Measurements from ENCODE around the gene RASL11A. TPM values are rescaled to one million over a fixed set of nuclear protein-coding genes. Genes with fewer than 3 reads are reported as not detected.

Gene RASL11A
- total and polyA plus RNA-seq, 2 of the 13 experiments (the other 11 are each of a cell fraction or from before 2014, with no cell fraction given): 3.0 to 4.1 TPM

DNA sequence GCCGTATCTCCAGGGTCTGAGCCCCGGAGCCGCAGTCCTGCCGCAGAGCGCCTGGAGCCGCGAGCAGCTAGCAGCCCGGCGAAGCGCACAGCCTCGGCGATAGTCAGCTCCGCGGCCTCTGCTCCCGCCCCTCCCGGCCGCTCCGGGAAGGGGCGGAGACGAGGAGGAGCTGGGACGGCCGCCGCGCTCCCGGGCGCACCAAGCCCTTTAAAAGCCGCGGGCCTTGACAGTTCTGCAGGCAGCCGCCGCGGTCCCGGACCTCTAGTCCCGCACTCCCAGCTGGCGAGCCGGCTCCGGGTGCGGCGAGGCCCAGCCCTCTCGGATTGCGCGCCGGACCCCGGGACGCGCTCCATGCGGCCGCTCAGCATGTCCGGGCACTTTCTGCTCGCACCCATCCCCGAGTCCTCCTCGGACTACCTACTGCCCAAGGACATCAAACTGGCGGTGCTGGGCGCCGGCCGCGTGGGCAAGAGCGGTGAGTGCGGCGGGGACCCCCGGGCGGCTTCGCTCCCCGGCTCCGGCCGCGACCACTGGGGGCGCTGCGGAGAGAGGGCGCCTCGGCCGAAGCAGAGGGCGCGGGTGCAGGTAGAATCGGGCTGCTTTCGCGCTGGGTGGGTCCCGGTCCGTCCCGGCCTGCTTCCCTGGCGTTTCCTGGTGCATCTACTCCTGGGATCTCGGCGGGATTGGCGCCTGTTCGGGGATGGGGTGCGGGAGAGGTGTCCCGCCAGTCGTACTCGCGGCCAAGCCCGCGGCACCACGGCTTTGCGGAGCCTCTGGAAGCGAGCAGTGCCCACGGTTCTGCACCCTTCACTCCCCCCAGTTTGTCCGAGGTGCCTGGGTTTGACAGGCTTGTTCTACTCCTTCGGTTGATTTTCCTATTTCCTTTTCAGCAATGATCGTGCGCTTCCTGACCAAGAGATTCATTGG is at the start of gene RASL11A (continued):
- TF ChIP-seq, protein P1, sequence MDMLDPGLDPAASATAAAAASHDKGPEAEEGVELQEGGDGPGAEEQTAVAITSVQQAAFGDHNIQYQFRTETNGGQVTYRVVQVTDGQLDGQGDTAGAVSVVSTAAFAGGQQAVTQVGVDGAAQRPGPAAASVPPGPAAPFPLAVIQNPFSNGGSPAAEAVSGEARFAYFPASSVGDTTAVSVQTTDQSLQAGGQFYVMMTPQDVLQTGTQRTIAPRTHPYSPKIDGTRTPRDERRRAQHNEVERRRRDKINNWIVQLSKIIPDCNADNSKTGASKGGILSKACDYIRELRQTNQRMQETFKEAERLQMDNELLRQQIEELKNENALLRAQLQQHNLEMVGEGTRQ (IDR thresholded peaks at IDR 0.05; ENCODE audit: low read depth, low read length): no peak
- TF ChIP-seq, protein P1 (CRISPR knock-in tag; IDR thresholded peaks at IDR 0.05; ENCODE audit: borderline replicate concordance): no peak; the same call in 1 of the 2 replicates
- TF ChIP-seq, protein P2, sequence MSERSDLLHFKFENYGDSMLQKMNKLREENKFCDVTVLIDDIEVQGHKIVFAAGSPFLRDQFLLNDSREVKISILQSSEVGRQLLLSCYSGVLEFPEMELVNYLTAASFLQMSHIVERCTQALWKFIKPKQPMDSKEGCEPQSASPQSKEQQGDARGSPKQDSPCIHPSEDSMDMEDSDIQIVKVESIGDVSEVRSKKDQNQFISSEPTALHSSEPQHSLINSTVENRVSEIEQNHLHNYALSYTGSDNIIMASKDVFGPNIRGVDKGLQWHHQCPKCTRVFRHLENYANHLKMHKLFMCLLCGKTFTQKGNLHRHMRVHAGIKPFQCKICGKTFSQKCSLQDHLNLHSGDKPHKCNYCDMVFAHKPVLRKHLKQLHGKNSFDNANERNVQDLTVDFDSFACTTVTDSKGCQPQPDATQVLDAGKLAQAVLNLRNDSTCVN (CRISPR knock-in tag; IDR thresholded peaks at IDR 0.05; ENCODE audit: borderline replicate concordance): no peak
- TF ChIP-seq NFE2 (CRISPR knock-in tag; IDR thresholded peaks at IDR 0.05): no peak
- TF ChIP-seq, protein P3, sequence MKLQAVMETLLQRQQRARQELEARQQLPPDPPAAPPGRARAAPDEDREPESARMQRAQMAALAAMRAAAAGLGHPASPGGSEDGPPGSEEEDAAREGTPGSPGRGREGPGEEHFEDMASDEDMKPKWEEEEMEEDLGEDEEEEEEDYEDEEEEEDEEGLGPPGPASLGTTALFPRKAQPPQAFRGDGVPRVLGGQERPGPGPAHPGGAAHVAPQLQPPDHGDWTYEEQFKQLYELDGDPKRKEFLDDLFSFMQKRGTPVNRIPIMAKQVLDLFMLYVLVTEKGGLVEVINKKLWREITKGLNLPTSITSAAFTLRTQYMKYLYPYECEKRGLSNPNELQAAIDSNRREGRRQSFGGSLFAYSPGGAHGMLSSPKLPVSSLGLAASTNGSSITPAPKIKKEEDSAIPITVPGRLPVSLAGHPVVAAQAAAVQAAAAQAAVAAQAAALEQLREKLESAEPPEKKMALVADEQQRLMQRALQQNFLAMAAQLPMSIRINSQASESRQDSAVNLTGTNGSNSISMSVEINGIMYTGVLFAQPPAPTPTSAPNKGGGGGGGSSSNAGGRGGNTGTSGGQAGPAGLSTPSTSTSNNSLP (IDR thresholded peaks at IDR 0.05; ENCODE audit: low read depth, low read length): no peak
- peak; percentile 74 for TF ChIP-seq ASH2L (IDR thresholded peaks at IDR 0.05; ENCODE audit: insufficient read length, low read depth, low read length)
- TF ChIP-seq ATRX (CRISPR knock-in tag; IDR thresholded peaks at IDR 0.05; ENCODE audit: borderline replicate concordance): no peak
- TF ChIP-seq ZNF891 (CRISPR knock-in tag; IDR thresholded peaks at IDR 0.05): peak; percentile 63; the same call in 1 of the 2 replicates
- TF ChIP-seq, protein P4, sequence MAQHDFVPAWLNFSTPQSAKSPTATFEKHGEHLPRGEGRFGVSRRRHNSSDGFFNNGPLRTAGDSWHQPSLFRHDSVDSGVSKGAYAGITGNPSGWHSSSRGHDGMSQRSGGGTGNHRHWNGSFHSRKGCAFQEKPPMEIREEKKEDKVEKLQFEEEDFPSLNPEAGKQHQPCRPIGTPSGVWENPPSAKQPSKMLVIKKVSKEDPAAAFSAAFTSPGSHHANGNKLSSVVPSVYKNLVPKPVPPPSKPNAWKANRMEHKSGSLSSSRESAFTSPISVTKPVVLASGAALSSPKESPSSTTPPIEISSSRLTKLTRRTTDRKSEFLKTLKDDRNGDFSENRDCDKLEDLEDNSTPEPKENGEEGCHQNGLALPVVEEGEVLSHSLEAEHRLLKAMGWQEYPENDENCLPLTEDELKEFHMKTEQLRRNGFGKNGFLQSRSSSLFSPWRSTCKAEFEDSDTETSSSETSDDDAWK (CRISPR knock-in tag; IDR thresholded peaks at IDR 0.05): no peak
- no peak for TF ChIP-seq ARNT (IDR thresholded peaks at IDR 0.05)
- TF ChIP-seq RAD51 (IDR thresholded peaks at IDR 0.05; ENCODE audit: borderline replicate concordance): no peak
- peak; percentile 35; the same call in 1 of the 2 replicates for TF ChIP-seq ZKSCAN8 (CRISPR knock-in tag; IDR thresholded peaks at IDR 0.05; ENCODE audit: borderline replicate concordance)
- TF ChIP-seq ZNF12 (CRISPR knock-in tag; IDR thresholded peaks at IDR 0.05): no peak; the same call in 1 of the 2 replicates
- no peak for TF ChIP-seq CBX5 (CRISPR knock-in tag; IDR thresholded peaks at IDR 0.05; ENCODE audit: borderline replicate concordance)
- peak; percentile 76 for TF ChIP-seq SAP130 (CRISPR knock-in tag; IDR thresholded peaks at IDR 0.05; ENCODE audit: low read depth)
- TF ChIP-seq ZNF207 (IDR thresholded peaks at IDR 0.05; ENCODE audit: borderline replicate concordance): no peak
- TF ChIP-seq, protein P5, sequence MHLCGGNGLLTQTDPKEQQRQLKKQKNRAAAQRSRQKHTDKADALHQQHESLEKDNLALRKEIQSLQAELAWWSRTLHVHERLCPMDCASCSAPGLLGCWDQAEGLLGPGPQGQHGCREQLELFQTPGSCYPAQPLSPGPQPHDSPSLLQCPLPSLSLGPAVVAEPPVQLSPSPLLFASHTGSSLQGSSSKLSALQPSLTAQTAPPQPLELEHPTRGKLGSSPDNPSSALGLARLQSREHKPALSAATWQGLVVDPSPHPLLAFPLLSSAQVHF (CRISPR knock-in tag; IDR thresholded peaks at IDR 0.05): peak; percentile 60; the same call in 1 of the 2 replicates
- TF ChIP-seq ZSCAN20 (CRISPR knock-in tag; IDR thresholded peaks at IDR 0.05; ENCODE audit: borderline replicate concordance): peak; percentile 24; the same call in 1 of the 2 replicates
- TF ChIP-seq, protein P6, sequence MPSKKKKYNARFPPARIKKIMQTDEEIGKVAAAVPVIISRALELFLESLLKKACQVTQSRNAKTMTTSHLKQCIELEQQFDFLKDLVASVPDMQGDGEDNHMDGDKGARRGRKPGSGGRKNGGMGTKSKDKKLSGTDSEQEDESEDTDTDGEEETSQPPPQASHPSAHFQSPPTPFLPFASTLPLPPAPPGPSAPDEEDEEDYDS (CRISPR knock-in tag; IDR thresholded peaks at IDR 0.05): peak; percentile 88
- TF ChIP-seq ZSCAN22 (CRISPR knock-in tag; IDR thresholded peaks at IDR 0.05): no peak
- no peak; the same call in 1 of the 2 replicates for TF ChIP-seq ZNF430 (CRISPR knock-in tag; IDR thresholded peaks at IDR 0.05)
